H9 (cell line): ENCODE data around the gene FOS. TPM values are rescaled to one million over a fixed set of nuclear protein-coding genes. Genes with fewer than 3 reads are reported as not detected.
A peak's percentile ranks its signal among the peaks of the same experiment; 100 is the strongest.

Experiments
- DNase-seq: peaks from one replicate; pipeline ENCODE4 v3.0.0-alpha.2; 2017
- H2AFZ ChIP-seq: one replicate; pipeline ENCODE4 v1.6.1; 2013; ENCODE audit warnings: mild to moderate bottlenecking, low read length, control low read depth, moderate library complexity
- H2AK5ac ChIP-seq: 2 replicates; pipeline ENCODE4 v1.6.1; 2013; ENCODE audit warnings: low read length, control low read depth, mixed read lengths; ENCODE audit not compliant: insufficient read length
- H2BK120ac ChIP-seq: one replicate; pipeline ENCODE4 v1.6.1; 2013; ENCODE audit warnings: low read depth, mild to moderate bottlenecking, low read length, control low read depth, inconsistent platforms; ENCODE audit not compliant: poor library complexity, severe bottlenecking
- H2BK12ac ChIP-seq: 2 replicates; pipeline ENCODE4 v1.6.1; 2013; ENCODE audit warnings: low read length, control low read depth, mixed read lengths, low read depth; ENCODE audit not compliant: insufficient read length
- H2BK15ac ChIP-seq: 2 replicates; pipeline ENCODE4 v1.6.1; 2013; ENCODE audit warnings: low read depth, low read length, control low read depth
- H2BK20ac ChIP-seq: one replicate; pipeline ENCODE4 v1.6.1; 2013; ENCODE audit warnings: low read depth, mild to moderate bottlenecking, low read length, control low read depth, inconsistent platforms; ENCODE audit not compliant: poor library complexity, severe bottlenecking
- H2BK5ac ChIP-seq: 2 replicates; pipeline ENCODE4 v1.6.1; 2013; ENCODE audit warnings: low read length, control low read depth, mixed read lengths; ENCODE audit not compliant: insufficient read length
- H3K14ac ChIP-seq: 2 replicates; pipeline ENCODE4 v1.6.1; 2013; ENCODE audit warnings: low read length, control low read depth; ENCODE audit not compliant: insufficient read depth
- H3K18ac ChIP-seq: 2 replicates; pipeline ENCODE4 v1.6.1; 2013; ENCODE audit warnings: low read depth, mild to moderate bottlenecking, mixed read lengths, low read length, control low read depth; ENCODE audit not compliant: insufficient read length
- H3K23ac ChIP-seq: 2 replicates; pipeline ENCODE4 v1.6.1; 2013; ENCODE audit warnings: low read length, control low read depth, mixed read lengths, low read depth; ENCODE audit not compliant: insufficient read length
- H3K23me2 ChIP-seq: 2 replicates; pipeline ENCODE4 v1.6.1; 2013; ENCODE audit warnings: low read depth, mild to moderate bottlenecking, mixed read lengths, low read length, control low read depth; ENCODE audit not compliant: insufficient read length, poor library complexity, severe bottlenecking
- H3K27ac ChIP-seq: 2 replicates; pipeline ENCODE4 v1.5.1; 2013; ENCODE audit warnings: low read length, control low read depth, mixed read lengths, low read depth; ENCODE audit not compliant: insufficient read length
- H3K27me3 ChIP-seq: 2 replicates; pipeline ENCODE4 v1.6.1; 2013; ENCODE audit warnings: low read length, control low read depth, inconsistent platforms; ENCODE audit not compliant: insufficient read depth
- H3K4ac ChIP-seq: 2 replicates; pipeline ENCODE4 v1.6.1; 2013; ENCODE audit warnings: low read depth, mild to moderate bottlenecking, control low read depth, inconsistent platforms, low read length, moderate library complexity
- H3K4me1 ChIP-seq: 2 replicates; pipeline ENCODE4 v1.6.1; 2013; ENCODE audit warnings: low read length, control low read depth, inconsistent platforms; ENCODE audit not compliant: insufficient read depth
- H3K4me2 ChIP-seq: 2 replicates; pipeline ENCODE4 v1.6.1; 2013; ENCODE audit warnings: low read length, control low read depth, mixed read lengths; ENCODE audit not compliant: insufficient read length, insufficient read depth
- H3K56ac ChIP-seq: 2 replicates; pipeline ENCODE4 v1.6.1; 2013; ENCODE audit warnings: low read depth, mild to moderate bottlenecking, mixed read lengths, low read length, control low read depth; ENCODE audit not compliant: insufficient read length
- H3K79me1 ChIP-seq: 2 replicates; pipeline ENCODE4 v1.6.1; 2013; ENCODE audit warnings: low read depth, mild to moderate bottlenecking, moderate library complexity, low read length, control low read depth, inconsistent platforms; ENCODE audit not compliant: insufficient read depth, poor library complexity, severe bottlenecking
- H3K79me2 ChIP-seq: 2 replicates; pipeline ENCODE4 v1.6.1; 2013; ENCODE audit warnings: low read length, control low read depth, inconsistent platforms; ENCODE audit not compliant: insufficient read depth
- H3K9ac ChIP-seq: 2 replicates; pipeline ENCODE4 v1.6.1; 2013; ENCODE audit warnings: low read length, control low read depth, mixed read lengths; ENCODE audit not compliant: insufficient read length; ENCODE audit errors: extremely low read depth
- H3K9me3 ChIP-seq: one replicate; pipeline ENCODE4 v1.6.1; 2013; ENCODE audit warnings: low read depth, low read length, inconsistent platforms; ENCODE audit not compliant: control insufficient read depth
- H3T11ph ChIP-seq: one replicate; pipeline ENCODE4 v1.6.1; 2013; ENCODE audit warnings: mild to moderate bottlenecking, low read length, control low read depth, inconsistent platforms
- H4K20me1 ChIP-seq: one replicate; pipeline ENCODE4 v1.6.1; 2013; ENCODE audit not compliant: control insufficient read depth, insufficient read length, insufficient read depth
- H4K5ac ChIP-seq: 2 replicates; pipeline ENCODE4 v1.6.1; 2013; ENCODE audit warnings: low read depth, mild to moderate bottlenecking, mixed read lengths, low read length, control low read depth; ENCODE audit not compliant: insufficient read length
- H4K8ac ChIP-seq: replicated peaks from 2 replicates; pipeline ENCODE4 v1.6.1; 2013; ENCODE audit warnings: low read length, control low read depth, mixed read lengths, low read depth; ENCODE audit not compliant: insufficient read length
- H4K91ac ChIP-seq: 2 replicates; pipeline ENCODE4 v1.6.1; 2013; ENCODE audit warnings: low read depth, mild to moderate bottlenecking, moderate library complexity, mixed read lengths, low read length, control low read depth; ENCODE audit not compliant: insufficient read length
- H3K27ac Mint-ChIP-seq, 3 experiments: 2 replicates in 2 of 3; 3 replicates in 1 of 3; pipeline ENCODE4 v1.8.0; 2020 to 2021; ENCODE audit warnings: mixed read lengths in 3 of 3, mild to moderate bottlenecking in 1 of 3, moderate library complexity in 1 of 3
- H3K27me3 Mint-ChIP-seq: 2 replicates; pipeline ENCODE4 v1.8.0; 2021; ENCODE audit warnings: low read depth, mild to moderate bottlenecking, moderate library complexity, mixed read lengths
- H3K36me3 Mint-ChIP-seq, 3 experiments: 2 replicates in 2 of 3; 3 replicates in 1 of 3; pipeline ENCODE4 v1.8.0; 2020 to 2021; ENCODE audit warnings: low read depth in 3 of 3, mixed read lengths in 3 of 3; ENCODE audit not compliant: insufficient read depth in 1 of 3
- H3K4me1 Mint-ChIP-seq, 2 experiments: 2 replicates each; pipeline ENCODE4 v1.8.0; 2020; ENCODE audit warnings: mixed read lengths in 2 of 2
- H3K4me3 Mint-ChIP-seq, 2 experiments: 2 replicates in 1 of 2; 3 replicates in 1 of 2; pipeline ENCODE4 v1.8.0; 2020 to 2021; ENCODE audit warnings: mild to moderate bottlenecking in 2 of 2, mixed read lengths in 2 of 2, moderate library complexity in 1 of 2
- H3K9me3 Mint-ChIP-seq, 2 experiments: 2 replicates in 1 of 2; 3 replicates in 1 of 2; pipeline ENCODE4 v1.8.0; 2020; ENCODE audit warnings: mild to moderate bottlenecking in 2 of 2, mixed read lengths in 2 of 2, moderate library complexity in 1 of 2
- WGBS: extraction: QIAGEN DNeasy Blood & Tissue Kit; methylation state at CpG from one replicate; pipeline ENCODE4 v1.1.7; 2013; ENCODE audit warnings: missing lambda C conversion rate, low lambda C conversion rate, mixed read lengths; ENCODE audit not compliant: insufficient read length; ENCODE audit errors: extremely low coverage; 5-methylcytosine and 5-hydroxymethylcytosine counted together
- total RNA-seq: library from RNA; stranded (reverse); gene quantifications from 2 replicates; pipeline ENCODE4 v1.2.1, GENCODE V29; 2021
- TF ChIP-seq, protein P1 (sequence below): fragments of 200-600 bp; sonication (generic); conservative IDR thresholded peaks from 3 replicates; pipeline ENCODE4 v1.8.0; 2021; ENCODE audit warnings: antibody characterized with exemption, mild to moderate bottlenecking

Gene FOS
- total RNA-seq, 1 experiment from 2014 or later: 33.9 TPM

DNA sequence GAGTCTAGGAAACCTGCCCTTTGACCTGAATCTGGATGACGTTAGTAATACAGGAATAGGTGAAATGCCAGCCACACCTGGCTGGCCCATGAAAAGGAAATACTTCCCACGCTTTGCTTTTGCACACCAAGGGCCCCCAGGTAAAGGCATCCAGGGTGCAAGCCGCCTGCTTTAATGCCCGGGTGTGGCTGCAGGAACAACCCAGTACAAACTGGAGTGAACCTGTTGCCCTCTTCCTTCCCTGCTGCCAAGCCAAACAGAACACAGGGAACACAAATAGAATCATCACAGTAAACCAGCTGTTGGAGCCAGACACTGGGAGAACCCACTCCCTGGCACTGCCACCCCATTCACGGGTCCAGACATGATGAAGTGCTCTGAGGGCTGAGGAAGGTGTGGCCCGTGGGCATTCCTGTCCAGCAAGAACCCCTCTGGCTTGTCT lies 24.2 kb upstream of the FOS start:
- no peak overlapping the region for H3K27ac ChIP-seq
- H2AFZ ChIP-seq: no peak overlapping the region
- H3K9ac ChIP-seq: no peak overlapping the region
- H3K27me3 ChIP-seq: no peaks in the 10 kb centered on the region
- H3K9me3 Mint-ChIP-seq: no peaks in the 10 kb centered on the region
- H3K14ac ChIP-seq: no peak overlapping the region
- H2BK15ac ChIP-seq: no peak overlapping the region
- no peak overlapping the region for H3K18ac ChIP-seq
- H4K20me1 ChIP-seq: no peaks in the 10 kb centered on the region
- no peak overlapping the region for H4K91ac ChIP-seq
- H4K8ac ChIP-seq: no peak overlapping the region
- peak overlapping the region in 1 of 3 experiments; percentile 83; a peak in 1 of 7 replicates for H3K27ac Mint-ChIP-seq
- no CpG with 5 or more reads among the region's 6 CpGs for WGBS
- no peaks in the 10 kb centered on the region for H3K79me2 ChIP-seq
- no peak overlapping the region for H2BK12ac ChIP-seq
- H3K4me1 Mint-ChIP-seq: peaks cover 33 to 35% of the 10 kb centered on the region in 2 experiments
- H3K36me3 Mint-ChIP-seq: no peaks in the 10 kb centered on the region; a peak in 1 of 7 replicates
- no peak overlapping the region for H3K56ac ChIP-seq
- no peak overlapping the region for H3K23ac ChIP-seq
- no peak overlapping the region for H2BK20ac ChIP-seq
- H3K4me3 Mint-ChIP-seq: no peak overlapping the region
- H4K5ac ChIP-seq: no peak overlapping the region
- H3T11ph ChIP-seq: no peak overlapping the region
- DNase-seq: no peak
- TF ChIP-seq, protein P1, sequence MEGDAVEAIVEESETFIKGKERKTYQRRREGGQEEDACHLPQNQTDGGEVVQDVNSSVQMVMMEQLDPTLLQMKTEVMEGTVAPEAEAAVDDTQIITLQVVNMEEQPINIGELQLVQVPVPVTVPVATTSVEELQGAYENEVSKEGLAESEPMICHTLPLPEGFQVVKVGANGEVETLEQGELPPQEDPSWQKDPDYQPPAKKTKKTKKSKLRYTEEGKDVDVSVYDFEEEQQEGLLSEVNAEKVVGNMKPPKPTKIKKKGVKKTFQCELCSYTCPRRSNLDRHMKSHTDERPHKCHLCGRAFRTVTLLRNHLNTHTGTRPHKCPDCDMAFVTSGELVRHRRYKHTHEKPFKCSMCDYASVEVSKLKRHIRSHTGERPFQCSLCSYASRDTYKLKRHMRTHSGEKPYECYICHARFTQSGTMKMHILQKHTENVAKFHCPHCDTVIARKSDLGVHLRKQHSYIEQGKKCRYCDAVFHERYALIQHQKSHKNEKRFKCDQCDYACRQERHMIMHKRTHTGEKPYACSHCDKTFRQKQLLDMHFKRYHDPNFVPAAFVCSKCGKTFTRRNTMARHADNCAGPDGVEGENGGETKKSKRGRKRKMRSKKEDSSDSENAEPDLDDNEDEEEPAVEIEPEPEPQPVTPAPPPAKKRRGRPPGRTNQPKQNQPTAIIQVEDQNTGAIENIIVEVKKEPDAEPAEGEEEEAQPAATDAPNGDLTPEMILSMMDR: no peak
- no peak overlapping the region for H2BK5ac ChIP-seq
- H2BK120ac ChIP-seq: no peak overlapping the region
- H2AK5ac ChIP-seq: no peak overlapping the region
- no peak overlapping the region for H3K4ac ChIP-seq
- H3K79me1 ChIP-seq: no peaks in the 10 kb centered on the region
- H3K27me3 Mint-ChIP-seq: no peaks in the 10 kb centered on the region
- H3K9me3 ChIP-seq: no peaks in the 10 kb centered on the region
- H3K4me1 ChIP-seq: no peaks in the 10 kb centered on the region
- H3K23me2 ChIP-seq: peaks cover 6% of the 10 kb centered on the region
- no peak overlapping the region for H3K4me2 ChIP-seq
